AG04450 (cell line): Measurements from ENCODE around the gene ANTKMT. TPM values are rescaled to one million over a fixed set of nuclear protein-coding genes. Genes with fewer than 3 reads are reported as not detected.

Experiments used
- CTCF ChIA-PET: fragments of 300-600, 350-600 bp; formaldehyde crosslinking; extraction: SDS; loops from one replicate; lab custom pipeline; 2022; ENCODE audit warnings: antibody characterized with exemption, inconsistent platforms; lab: Charles Lee
- POLR2A ChIA-PET: fragments of 350-600 bp; formaldehyde crosslinking; extraction: SDS; loops from one replicate; lab custom pipeline; 2021; ENCODE audit warnings: antibody characterized with exemption, inconsistent platforms; lab: Yijun Ruan, JAX
- DNase-seq: peaks from one replicate; pipeline ENCODE4 v3.0.0-alpha.2; 2011; ENCODE audit warnings: low read depth, low spot score
- H3K27ac ChIP-seq: one replicate; pipeline ENCODE4 v1.5.1; 2012; ENCODE audit warnings: low read depth, low read length, control low read depth
- H3K27me3 ChIP-seq: one replicate; pipeline ENCODE4 v1.6.0; 2012; ENCODE audit warnings: low read length; ENCODE audit not compliant: control insufficient read depth, insufficient read depth
- H3K4me3 ChIP-seq: 2 replicates; pipeline ENCODE4 v1.5.1; 2011; ENCODE audit warnings: mild to moderate bottlenecking, low read depth, low read length, control low read depth
- H3K9me3 ChIP-seq: 2 replicates; pipeline ENCODE4 v1.5.1; 2012; ENCODE audit warnings: low read length; ENCODE audit not compliant: control insufficient read depth, insufficient read depth
- polyA plus RNA-seq: library from polyadenylated mRNA; depleted of rRNA; stranded (reverse); fragments of >200 nt; gene quantifications from 2 replicates; pipeline ENCODE4 v1.2.3, GENCODE V29; 2011
- TF ChIP-seq, protein P1 (sequence below): IDR thresholded peaks from 2 replicates; pipeline ENCODE4 v1.5.1; 2011; ENCODE audit warnings: low read depth, low read length, control low read depth, inconsistent platforms

The ANTKMT gene
- polyA plus RNA-seq, 1 experiment = 5.3 TPM

DNA sequence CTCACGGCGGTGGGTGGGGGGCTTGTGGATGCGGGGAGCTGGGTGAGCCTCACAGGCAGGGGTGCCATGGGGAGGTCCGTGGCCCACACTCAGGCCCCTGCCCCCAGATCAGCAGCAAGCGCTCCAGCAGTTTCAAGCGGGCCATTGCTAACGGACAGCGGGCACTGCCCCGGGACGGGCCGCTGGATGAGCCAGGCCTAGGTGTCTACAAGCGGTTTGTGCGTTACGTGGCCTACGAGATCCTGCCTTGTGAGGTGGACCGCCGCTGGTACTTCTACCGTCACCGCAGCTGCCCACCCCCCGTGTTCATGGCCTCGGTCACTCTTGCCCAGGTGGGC lies 44.4 kb upstream of the ANTKMT start:
- TF ChIP-seq, protein P1, sequence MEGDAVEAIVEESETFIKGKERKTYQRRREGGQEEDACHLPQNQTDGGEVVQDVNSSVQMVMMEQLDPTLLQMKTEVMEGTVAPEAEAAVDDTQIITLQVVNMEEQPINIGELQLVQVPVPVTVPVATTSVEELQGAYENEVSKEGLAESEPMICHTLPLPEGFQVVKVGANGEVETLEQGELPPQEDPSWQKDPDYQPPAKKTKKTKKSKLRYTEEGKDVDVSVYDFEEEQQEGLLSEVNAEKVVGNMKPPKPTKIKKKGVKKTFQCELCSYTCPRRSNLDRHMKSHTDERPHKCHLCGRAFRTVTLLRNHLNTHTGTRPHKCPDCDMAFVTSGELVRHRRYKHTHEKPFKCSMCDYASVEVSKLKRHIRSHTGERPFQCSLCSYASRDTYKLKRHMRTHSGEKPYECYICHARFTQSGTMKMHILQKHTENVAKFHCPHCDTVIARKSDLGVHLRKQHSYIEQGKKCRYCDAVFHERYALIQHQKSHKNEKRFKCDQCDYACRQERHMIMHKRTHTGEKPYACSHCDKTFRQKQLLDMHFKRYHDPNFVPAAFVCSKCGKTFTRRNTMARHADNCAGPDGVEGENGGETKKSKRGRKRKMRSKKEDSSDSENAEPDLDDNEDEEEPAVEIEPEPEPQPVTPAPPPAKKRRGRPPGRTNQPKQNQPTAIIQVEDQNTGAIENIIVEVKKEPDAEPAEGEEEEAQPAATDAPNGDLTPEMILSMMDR = no peak
- ChIA-PET POLR2A (interaction anchor here (0.6 kb wide), 1 partner anchor 9 kb away, joined by 3 read pairs; no protein-coding TSS in a partner anchor), CTCF (interaction anchor here (1.0 to 1.6 kb wide), 2 partner anchors 9 to 16 kb away, joined by 3 to 5 read pairs; no protein-coding TSS in a partner anchor)
- no peak overlapping the region for H3K4me3 ChIP-seq
- DNase-seq = no peak
- peaks cover 7% of the 10 kb centered on the region; the same call in 1 of the 2 replicates for H3K9me3 ChIP-seq
- no peaks in the 10 kb centered on the region for H3K27me3 ChIP-seq
- H3K27ac ChIP-seq = no peak overlapping the region

DNA sequence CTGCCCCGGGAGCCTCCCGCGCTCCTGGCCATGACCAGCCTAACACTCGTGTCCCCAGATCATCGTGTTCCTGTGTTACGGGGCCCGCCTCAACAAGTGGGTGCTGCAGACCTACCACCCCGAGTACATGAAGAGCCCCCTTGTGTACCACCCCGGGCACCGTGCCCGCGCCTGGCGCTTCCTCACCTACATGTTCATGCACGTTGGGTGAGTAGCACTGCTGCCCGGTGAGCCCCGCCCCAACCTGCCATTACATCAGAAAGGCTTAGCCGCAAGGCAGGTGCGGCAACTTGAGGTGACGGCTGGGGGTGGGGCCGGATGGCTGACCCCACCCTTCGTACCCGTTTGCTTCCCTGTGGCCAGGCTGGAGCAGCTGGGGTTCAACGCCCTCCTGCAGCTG lies 44.0 kb upstream of the ANTKMT start:
- DNase-seq = no peak
- CTCF ChIA-PET = interaction anchor here (1.6 kb wide), 1 partner anchor 9 kb away, joined by 5 read pairs; no protein-coding TSS in a partner anchor
- Histone ChIP-seq H3K4me3 (no peak overlapping the region), H3K27ac (no peak overlapping the region), H3K9me3 (peaks cover 7% of the 10 kb centered on the region; the same call in 1 of the 2 replicates), H3K27me3 (no peaks in the 10 kb centered on the region)
- POLR2A ChIA-PET = no interaction called here
- TF ChIP-seq, protein P1 = no peak

DNA sequence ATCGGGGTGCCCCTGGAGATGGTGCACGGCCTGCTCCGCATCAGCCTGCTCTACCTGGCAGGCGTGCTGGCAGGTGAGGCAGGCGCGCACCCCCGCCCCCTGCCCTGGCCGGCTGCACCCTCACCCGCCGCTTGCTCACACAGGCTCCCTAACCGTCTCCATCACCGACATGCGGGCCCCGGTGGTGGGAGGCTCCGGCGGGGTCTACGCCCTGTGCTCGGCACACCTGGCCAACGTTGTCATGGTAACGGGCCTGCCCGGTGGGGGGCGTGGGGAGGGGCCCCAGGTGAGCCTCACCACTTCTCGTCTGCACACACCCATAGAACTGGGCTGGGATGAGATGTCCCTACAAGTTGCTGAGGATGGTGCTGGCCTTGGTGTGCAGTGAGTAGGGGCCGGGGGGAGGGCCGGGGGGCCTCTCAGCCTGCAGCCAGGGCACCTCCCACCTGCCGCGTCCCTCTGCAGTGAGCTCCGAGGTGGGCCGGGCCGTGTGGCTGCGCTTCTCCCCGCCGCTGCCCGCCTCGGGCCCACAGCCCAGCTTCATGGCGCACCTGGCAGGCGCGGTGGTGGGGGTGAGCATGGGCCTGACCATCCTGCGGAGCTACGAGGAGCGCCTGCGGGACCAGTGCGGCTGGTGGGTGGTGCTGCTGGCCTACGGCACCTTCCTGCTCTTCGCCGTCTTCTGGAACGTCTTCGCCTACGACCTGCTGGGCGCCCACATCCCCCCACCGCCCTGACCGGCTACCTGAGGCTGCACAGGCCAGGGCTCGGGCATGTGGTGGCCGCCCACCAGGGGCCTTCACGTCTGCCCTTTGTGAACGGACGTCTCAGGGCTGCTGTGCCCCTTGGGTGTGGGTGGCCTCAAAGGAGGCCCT lies 43.4 kb upstream of the ANTKMT start:
- TF ChIP-seq, protein P1 = no peak
- H3K9me3 ChIP-seq = peaks cover 7% of the 10 kb centered on the region; the same call in 1 of the 2 replicates
- CTCF ChIA-PET = no interaction called here
- DNase-seq = no peak
- POLR2A ChIA-PET = no interaction called here
- no peak overlapping the region for H3K4me3 ChIP-seq
- H3K27me3 ChIP-seq = no peaks in the 10 kb centered on the region
- no peak overlapping the region for H3K27ac ChIP-seq

GRCh38 chr16:678209-678857 lies 42.6 kb upstream of the ANTKMT start:
- POLR2A ChIA-PET = interaction anchor here (0.9 kb wide), 1 partner anchor 10 kb away, joined by 4 read pairs; no protein-coding TSS in a partner anchor
- no peak overlapping the region for H3K27ac ChIP-seq
- CTCF ChIA-PET = no interaction called here
- TF ChIP-seq, protein P1 = no peak
- H3K27me3 ChIP-seq = no peaks in the 10 kb centered on the region
- no peak overlapping the region for H3K4me3 ChIP-seq
- peaks cover 7% of the 10 kb centered on the region; the same call in 1 of the 2 replicates for H3K9me3 ChIP-seq
- no peak for DNase-seq
